NT2/D1 (cell line): ENCODE measurements around the gene COL23A1.

Source experiments
- DNase-seq: peaks from one replicate; pipeline ENCODE4 v3.0.0-alpha.2; 2011; ENCODE audit warnings: low read depth, low spot score
- H3K27me3 ChIP-seq: 2 replicates; pipeline ENCODE4 v1.6.0; 2011; ENCODE audit warnings: mild to moderate bottlenecking; ENCODE audit not compliant: insufficient read length, insufficient read depth
- H3K36me3 ChIP-seq: 2 replicates; pipeline ENCODE4 v1.6.1; 2011; ENCODE audit warnings: mild to moderate bottlenecking, low read length, mixed read lengths; ENCODE audit not compliant: insufficient read depth, insufficient read length
- H3K4me1 ChIP-seq: 2 replicates; pipeline ENCODE4 v1.5.1; 2011; ENCODE audit not compliant: insufficient read depth, insufficient read length
- H3K4me3 ChIP-seq: 2 replicates; pipeline ENCODE4 v1.5.1; 2011; ENCODE audit warnings: low read depth; ENCODE audit not compliant: insufficient read length
- H3K9ac ChIP-seq: 2 replicates; pipeline ENCODE4 v1.6.0; 2011; ENCODE audit warnings: low read depth; ENCODE audit not compliant: insufficient read length
- H3K9me3 ChIP-seq: 2 replicates; pipeline ENCODE4 v1.5.1; 2011; ENCODE audit warnings: mild to moderate bottlenecking, low read length; ENCODE audit not compliant: insufficient read depth
- SUZ12 ChIP-seq: IDR thresholded peaks from 2 replicates; pipeline ENCODE4 v1.6.1; 2011; ENCODE audit not compliant: insufficient read length, insufficient read depth; ENCODE audit errors: extremely low read depth
- YY1 ChIP-seq: IDR thresholded peaks from 2 replicates; pipeline ENCODE4 v1.6.1; 2011; ENCODE audit not compliant: insufficient read length, insufficient read depth
- ZNF274 ChIP-seq: IDR thresholded peaks from 2 replicates; pipeline ENCODE4 v1.6.1; 2011; ENCODE audit warnings: mild to moderate bottlenecking, low read depth, low read length

COL23A1 gene

DNA sequence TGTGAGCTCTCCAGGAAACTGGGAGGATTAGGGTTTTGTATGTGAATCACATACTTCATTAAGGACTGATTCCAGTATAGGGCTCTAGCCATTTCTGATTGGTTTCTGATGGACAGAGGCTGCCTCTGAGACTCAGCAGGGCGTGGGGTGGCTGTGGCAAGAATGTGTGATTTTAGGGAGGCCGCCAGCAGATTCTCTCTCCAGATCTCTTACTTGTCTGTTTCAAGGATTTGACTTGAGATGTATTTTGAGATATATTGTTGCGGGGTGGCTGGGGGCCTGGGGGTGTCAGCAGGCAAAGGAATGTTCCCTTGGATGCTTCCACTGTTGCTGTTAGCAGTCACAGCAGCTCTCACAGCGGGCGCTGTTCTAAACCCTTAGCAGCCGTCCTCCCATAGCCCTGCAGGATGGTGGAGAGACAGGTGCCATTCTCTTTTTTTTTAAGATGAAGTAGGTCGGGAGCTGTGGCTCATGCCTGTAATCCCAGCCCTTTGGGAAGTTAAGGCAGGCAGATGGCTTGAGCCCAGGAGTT is 393.8 kb downstream of the COL23A1 start:
- Histone ChIP-seq H3K9me3 (no peaks in the 10 kb centered on the region; the same call in 1 of the 2 replicates), H3K36me3 (no peaks in the 10 kb centered on the region), H3K4me1 (peaks cover 9% of the 10 kb centered on the region), H3K9ac (no peak overlapping the region), H3K27me3 (no peaks in the 10 kb centered on the region), H3K4me3 (no peak overlapping the region)
- TF ChIP-seq ZNF274: no peak
- TF ChIP-seq YY1: no peak
- no peak for TF ChIP-seq SUZ12
- no peak for DNase-seq

DNA sequence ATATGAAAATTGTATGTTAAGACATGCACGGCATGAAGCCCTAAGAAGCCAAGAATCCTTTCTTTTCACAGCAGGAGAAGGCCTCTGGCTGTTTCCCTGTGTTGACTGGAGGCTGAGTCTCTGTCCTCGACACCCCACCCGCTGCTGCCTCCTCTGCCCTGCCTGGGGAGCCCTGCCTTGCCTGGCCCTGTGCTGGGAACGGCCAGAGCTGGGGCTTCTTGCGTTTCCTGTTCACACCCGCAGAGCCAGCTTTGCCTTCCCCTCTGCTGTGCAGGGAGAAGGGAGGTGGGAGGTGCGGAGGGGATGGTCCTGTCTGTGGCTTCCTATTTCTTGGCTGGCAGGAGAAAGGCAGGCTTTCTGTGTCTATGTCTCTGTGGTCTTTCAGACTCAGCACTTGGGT is 396.2 kb downstream of the COL23A1 start:
- H3K9ac ChIP-seq: no peak overlapping the region

DNA sequence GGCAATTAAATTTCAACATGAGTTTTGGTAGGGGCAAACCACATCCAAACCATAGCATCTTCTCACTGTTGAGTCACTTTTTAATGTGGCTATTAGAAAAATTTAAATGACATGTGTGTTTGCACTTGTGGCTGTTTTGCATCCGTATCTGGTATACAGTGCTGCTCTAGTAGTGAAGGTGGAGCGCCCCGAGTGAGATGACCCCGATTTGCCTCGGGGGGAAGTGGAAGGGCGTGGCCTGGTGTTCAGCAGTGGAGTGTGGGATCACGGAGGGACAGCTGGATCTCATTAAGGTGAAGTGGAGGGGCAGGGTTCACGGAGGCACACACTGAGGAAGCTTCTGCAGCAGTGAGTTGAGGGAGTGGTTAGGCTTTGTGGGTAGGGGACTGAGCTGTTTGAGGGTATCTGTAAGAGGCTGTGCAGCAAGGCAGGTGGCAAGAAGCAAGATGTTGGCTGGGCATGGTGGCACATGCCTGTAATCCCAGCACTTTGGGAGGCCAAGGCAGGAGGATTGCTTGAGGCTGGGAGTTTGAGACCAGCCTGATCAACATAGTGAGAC is 396.9 kb downstream of the COL23A1 start:
- Histone ChIP-seq H3K27me3 (no peaks in the 10 kb centered on the region), H3K4me3 (no peak overlapping the region), H3K36me3 (no peaks in the 10 kb centered on the region), H3K9me3 (no peaks in the 10 kb centered on the region; the same call in 1 of the 2 replicates), H3K9ac (no peak overlapping the region), H3K4me1 (peaks cover 6% of the 10 kb centered on the region)
- no peak for DNase-seq
- no peak for TF ChIP-seq YY1
- TF ChIP-seq ZNF274: no peak
- no peak for TF ChIP-seq SUZ12

More for the DNA sequence above, 396.2 kb downstream of the COL23A1 start:
- H3K36me3 ChIP-seq: no peaks in the 10 kb centered on the region
- no peaks in the 10 kb centered on the region for H3K27me3 ChIP-seq
- H3K9me3 ChIP-seq: no peaks in the 10 kb centered on the region; the same call in 1 of the 2 replicates
- DNase-seq: no peak
- no peak overlapping the region for H3K4me3 ChIP-seq
- peaks cover 6% of the 10 kb centered on the region for H3K4me1 ChIP-seq
- TF ChIP-seq SUZ12 (no peak), YY1 (no peak), ZNF274 (no peak)

DNA sequence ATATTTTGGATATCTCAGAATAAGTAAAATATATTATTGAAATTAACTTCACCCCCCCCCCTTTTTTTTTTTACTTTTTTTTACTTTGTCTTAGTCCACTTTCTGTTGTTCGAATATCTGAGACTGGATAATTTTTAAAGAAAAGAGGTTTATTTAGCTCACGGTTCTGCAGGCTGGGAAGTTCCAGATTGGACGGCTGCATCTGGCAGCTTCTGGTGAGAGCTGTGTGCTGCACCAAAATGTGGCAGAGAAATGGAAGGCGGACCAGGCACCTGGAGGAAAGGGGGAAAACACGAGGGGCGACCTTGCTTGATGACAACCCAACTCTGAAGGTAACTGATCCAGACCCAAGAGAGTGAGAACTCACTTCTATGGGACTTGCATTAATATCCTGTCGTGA is 397.4 kb downstream of the COL23A1 start:
- TF ChIP-seq ZNF274: no peak
- TF ChIP-seq SUZ12: no peak
- no peak for TF ChIP-seq YY1
- Histone ChIP-seq H3K27me3 (no peaks in the 10 kb centered on the region), H3K4me1 (peaks cover 6% of the 10 kb centered on the region), H3K36me3 (no peaks in the 10 kb centered on the region), H3K4me3 (no peak overlapping the region), H3K9ac (no peak overlapping the region), H3K9me3 (no peaks in the 10 kb centered on the region; the same call in 1 of the 2 replicates)
- no peak for DNase-seq

DNA sequence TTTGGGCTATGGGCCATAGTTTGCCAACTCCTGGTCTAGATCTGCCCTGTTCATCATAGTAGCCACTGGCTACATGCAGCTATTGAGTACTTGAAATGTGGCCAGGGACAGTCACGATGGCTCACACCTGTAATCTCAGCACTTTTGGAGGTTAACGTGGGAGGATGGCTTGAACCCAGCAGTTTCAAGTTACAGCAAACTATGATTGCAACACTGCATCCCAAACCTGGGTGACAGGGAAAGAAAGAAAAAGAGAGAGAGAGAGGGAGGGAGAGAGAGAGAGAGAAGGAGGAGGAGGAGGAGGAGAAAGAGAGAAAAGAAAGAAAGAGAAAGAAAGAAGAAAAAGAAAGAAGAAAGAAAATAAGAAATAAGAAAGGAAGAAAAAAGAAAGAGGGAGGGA is 397.9 kb downstream of the COL23A1 start:
- TF ChIP-seq ZNF274: no peak
- no peak for TF ChIP-seq SUZ12
- no peak for TF ChIP-seq YY1
- Histone ChIP-seq H3K27me3 (no peaks in the 10 kb centered on the region), H3K9ac (no peak overlapping the region), H3K4me3 (no peak overlapping the region), H3K9me3 (no peaks in the 10 kb centered on the region; the same call in 1 of the 2 replicates), H3K4me1 (peaks cover 6% of the 10 kb centered on the region), H3K36me3 (no peaks in the 10 kb centered on the region)
- no peak for DNase-seq

DNA sequence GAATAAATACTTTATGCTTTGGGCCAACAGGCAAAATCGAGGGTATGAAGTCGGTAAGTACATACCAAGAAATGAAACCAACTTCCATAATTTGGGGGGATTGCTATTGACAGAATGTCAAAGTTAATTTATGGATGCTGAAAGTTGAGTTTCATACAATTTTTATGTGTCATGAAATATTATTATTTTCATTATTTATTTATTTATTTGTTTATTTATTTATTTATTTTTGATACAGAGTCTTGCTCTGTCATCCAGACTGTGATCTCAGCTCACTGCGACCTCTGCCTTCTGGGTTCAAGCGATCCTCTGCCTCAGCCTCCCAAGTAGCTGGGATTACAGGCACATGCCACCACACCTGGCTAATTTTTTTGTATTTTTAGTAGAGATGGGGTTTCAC is 398.5 kb downstream of the COL23A1 start:
- no peak for DNase-seq
- TF ChIP-seq YY1 (no peak), SUZ12 (no peak), ZNF274 (no peak)
- Histone ChIP-seq H3K4me3 (no peak overlapping the region), H3K9me3 (no peaks in the 10 kb centered on the region; the same call in 1 of the 2 replicates), H3K27me3 (no peaks in the 10 kb centered on the region), H3K4me1 (peaks cover 6% of the 10 kb centered on the region), H3K9ac (no peak overlapping the region), H3K36me3 (no peaks in the 10 kb centered on the region)

DNA sequence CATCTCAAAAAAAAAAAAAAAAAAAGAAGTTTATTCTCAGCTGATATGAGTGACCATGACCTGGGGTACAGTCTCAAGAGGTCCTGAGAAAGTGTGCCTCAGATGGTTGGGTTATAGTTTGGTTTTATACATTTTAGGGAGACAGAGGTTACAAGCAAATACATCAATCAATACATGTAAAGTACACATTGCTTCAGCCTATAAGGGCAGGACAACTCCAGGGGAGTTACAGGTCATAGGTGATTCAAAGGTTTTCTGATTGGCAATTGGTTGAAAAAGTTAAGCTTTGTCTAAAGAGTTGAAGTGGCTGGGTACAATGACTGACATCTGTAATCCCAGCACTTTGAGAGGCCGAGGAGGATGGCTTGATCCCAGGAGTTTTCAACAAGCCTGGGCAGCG is 400.8 kb downstream of the COL23A1 start:
- no peak for DNase-seq
- Histone ChIP-seq H3K4me3 (no peak overlapping the region), H3K9me3 (no peaks in the 10 kb centered on the region; the same call in 1 of the 2 replicates), H3K4me1 (peaks cover 4% of the 10 kb centered on the region), H3K27me3 (no peaks in the 10 kb centered on the region), H3K9ac (no peak overlapping the region), H3K36me3 (no peaks in the 10 kb centered on the region)
- TF ChIP-seq SUZ12: no peak
- TF ChIP-seq ZNF274: no peak
- TF ChIP-seq YY1: no peak
